SU-DHL-6 (cell line): ENCODE results near the gene PTPRK.

Experiments
- H2AFZ ChIP-seq: fragments of 200-600 bp; sonication (generic); 2 replicates; pipeline ENCODE4 v1.6.1; 2014; ENCODE audit warnings: low read depth, mild to moderate bottlenecking, moderate library complexity, mixed read lengths, antibody characterized with exemption, low read length; ENCODE audit not compliant: severe bottlenecking
- H3F3A ChIP-seq: fragments of 200-600 bp; shearing (Covaris generic); 2 replicates; pipeline ENCODE4 v1.6.0; 2016; ENCODE audit warnings: antibody characterized with exemption, mild to moderate bottlenecking; ENCODE audit not compliant: insufficient read depth
- H3K27ac ChIP-seq: fragments of 200-600 bp; sonication (generic); 2 replicates; pipeline ENCODE4 v1.5.1; 2016; ENCODE audit warnings: low read depth, mild to moderate bottlenecking, low read length, moderate library complexity, mixed read lengths
- H3K27me3 ChIP-seq: fragments of 200-600 bp; sonication (generic), shearing (Covaris generic); 2 replicates; pipeline ENCODE4 v1.6.0; 2014; ENCODE audit warnings: mild to moderate bottlenecking, low read length
- H3K36me3 ChIP-seq: fragments of 200-600 bp; sonication (generic); 2 replicates; pipeline ENCODE4 v1.6.1; 2014; ENCODE audit warnings: mild to moderate bottlenecking, low read length, mixed read lengths
- H3K4me2 ChIP-seq: fragments of 300-600, 200-600 bp; shearing (Covaris generic), sonication (generic); 2 replicates; pipeline ENCODE4 v1.6.0; 2014; ENCODE audit warnings: low read length, low read depth, mild to moderate bottlenecking; ENCODE audit not compliant: poor library complexity, severe bottlenecking
- H3K4me3 ChIP-seq: fragments of 200-600 bp; sonication (generic); 2 replicates; pipeline ENCODE4 v1.5.1; 2014; ENCODE audit warnings: antibody characterized with exemption, low read length, mild to moderate bottlenecking, mixed read lengths; ENCODE audit not compliant: insufficient read depth, poor library complexity, severe bottlenecking
- H3K79me2 ChIP-seq: fragments of 200-600 bp; sonication (generic); 2 replicates; pipeline ENCODE4 v1.6.1; 2014; ENCODE audit warnings: mild to moderate bottlenecking, low read length, moderate library complexity; ENCODE audit not compliant: insufficient read depth
- H3K9ac ChIP-seq: fragments of 200-600 bp; sonication (generic); 2 replicates; pipeline ENCODE4 v1.7.0; 2014; ENCODE audit warnings: mild to moderate bottlenecking, low read length
- H3K9me2 ChIP-seq: fragments of 200-600 bp; sonication (generic); replicated peaks from 2 replicates; pipeline ENCODE4 v1.6.1; 2014; ENCODE audit warnings: low read length; ENCODE audit not compliant: insufficient read depth
- H3K9me3 ChIP-seq: fragments of 200-600 bp; sonication (generic); 2 replicates; pipeline ENCODE4 v1.6.1; 2014; ENCODE audit warnings: low read length, mixed read lengths; ENCODE audit not compliant: insufficient read depth
- H4K20me1 ChIP-seq: fragments of 200-600 bp; sonication (generic); 2 replicates; pipeline ENCODE4 v1.6.1; 2014; ENCODE audit warnings: low read depth, mild to moderate bottlenecking, antibody characterized with exemption, low read length, moderate library complexity, mixed read lengths
- CTCF ChIP-seq: fragments of 200-600 bp; sonication (generic); IDR thresholded peaks from one replicate; pipeline ENCODE4 v1.5.1; 2017; ENCODE audit warnings: antibody characterized with exemption, mild to moderate bottlenecking, low read length, moderate library complexity; ENCODE audit not compliant: insufficient read depth, poor library complexity, severe bottlenecking
- EZH2phosphoT487 ChIP-seq: fragments of 200-600 bp; sonication (generic), shearing (Covaris generic); conservative IDR thresholded peaks from 2 replicates; pipeline ENCODE4 v1.6.1; 2018; ENCODE audit warnings: mild to moderate bottlenecking, antibody characterized with exemption, low read length, moderate library complexity, mixed read lengths

PTPRK gene

GRCh38 chr6:128541261-128541660 lies 20.9 kb upstream of the PTPRK start:
- Histone ChIP-seq H3K9me2 (no peaks in the 10 kb centered on the region), H2AFZ (no peak overlapping the region), H3K4me2 (no peak overlapping the region), H3F3A (no peaks in the 10 kb centered on the region), H3K9ac (no peak overlapping the region), H3K36me3 (no peaks in the 10 kb centered on the region), H3K79me2 (no peaks in the 10 kb centered on the region), H3K27ac (no peak overlapping the region), H3K4me3 (no peak overlapping the region), H3K27me3 (no peaks in the 10 kb centered on the region), H3K9me3 (no peaks in the 10 kb centered on the region), H4K20me1 (no peaks in the 10 kb centered on the region)
- TF ChIP-seq EZH2phosphoT487 (no peak), CTCF (no peak)

GRCh38 chr6:128538763-128539162 lies 18.4 kb upstream of the PTPRK start:
- no peaks in the 10 kb centered on the region for H3F3A ChIP-seq
- no peak overlapping the region for H2AFZ ChIP-seq
- no peaks in the 10 kb centered on the region for H3K27me3 ChIP-seq
- no peaks in the 10 kb centered on the region for H3K36me3 ChIP-seq
- H3K9ac ChIP-seq = no peak overlapping the region
- H3K4me3 ChIP-seq = no peak overlapping the region
- no peaks in the 10 kb centered on the region for H3K9me2 ChIP-seq
- H4K20me1 ChIP-seq = no peaks in the 10 kb centered on the region
- TF ChIP-seq EZH2phosphoT487 = no peak
- H3K9me3 ChIP-seq = no peaks in the 10 kb centered on the region
- no peaks in the 10 kb centered on the region for H3K79me2 ChIP-seq
- no peak overlapping the region for H3K4me2 ChIP-seq
- H3K27ac ChIP-seq = no peak overlapping the region

GRCh38 chr6:128532827-128533226 lies 12.4 kb upstream of the PTPRK start:
- Histone ChIP-seq H3K36me3 (no peaks in the 10 kb centered on the region), H3K4me2 (no peak overlapping the region), H3K27ac (no peak overlapping the region), H3K4me3 (no peak overlapping the region), H3K9me2 (no peaks in the 10 kb centered on the region), H3K9ac (no peak overlapping the region), H2AFZ (no peak overlapping the region), H3K9me3 (no peaks in the 10 kb centered on the region), H3F3A (no peaks in the 10 kb centered on the region), H3K27me3 (no peaks in the 10 kb centered on the region), H4K20me1 (no peaks in the 10 kb centered on the region), H3K79me2 (no peaks in the 10 kb centered on the region)
- no peak for TF ChIP-seq EZH2phosphoT487
- no peak for TF ChIP-seq CTCF

GRCh38 chr6:128532136-128532535 lies 11.7 kb upstream of the PTPRK start:
- Histone ChIP-seq H3K4me3 (no peak overlapping the region), H2AFZ (no peak overlapping the region), H3K4me2 (no peak overlapping the region), H3K36me3 (no peaks in the 10 kb centered on the region), H3K9ac (no peak overlapping the region), H3K9me2 (no peaks in the 10 kb centered on the region), H3K27me3 (no peaks in the 10 kb centered on the region), H3K9me3 (no peaks in the 10 kb centered on the region), H4K20me1 (no peaks in the 10 kb centered on the region), H3K27ac (no peak overlapping the region), H3F3A (no peaks in the 10 kb centered on the region), H3K79me2 (no peaks in the 10 kb centered on the region)
- TF ChIP-seq CTCF (no peak), EZH2phosphoT487 (no peak)
